HepG2 (cell line): ENCODE data around the gene FAM20A. TPM values are rescaled to one million over a fixed set of nuclear protein-coding genes. Genes with fewer than 3 reads are reported as not detected.

Experiments used
- DZIP1 ChIP-seq: sonication (generic); formaldehyde crosslinking; IDR thresholded peaks from 2 replicates; pipeline ENCODE4 v1.5.0; 2020; ENCODE audit warnings: mild to moderate bottlenecking, missing genetic modification reagents
- EED ChIP-seq: sonication (generic); formaldehyde crosslinking; IDR thresholded peaks from 2 replicates; pipeline ENCODE4 v1.5.0; 2020; ENCODE audit warnings: mild to moderate bottlenecking, missing genetic modification reagents
- FOXA3 ChIP-seq: IDR thresholded peaks from 2 replicates; pipeline ENCODE4 v1.6.1; 2016; ENCODE audit warnings: missing genetic modification reagents, missing compliant biosample characterization
- GATAD2A ChIP-seq: IDR thresholded peaks from 2 replicates; pipeline ENCODE4 v1.6.1; 2016
- HIVEP1 ChIP-seq: sonication (generic); formaldehyde crosslinking; IDR thresholded peaks from 2 replicates; pipeline ENCODE4 v1.4.0; 2020; ENCODE audit warnings: mild to moderate bottlenecking, missing genetic modification reagents
- KAT8 ChIP-seq: IDR thresholded peaks from 2 replicates; pipeline ENCODE4 v1.6.1; 2016; ENCODE audit warnings: missing genetic modification reagents, missing compliant biosample characterization
- NR2F6 ChIP-seq, 2 experiments: IDR thresholded peaks; 2 replicates each; pipeline ENCODE4 v1.6.1; 2016; ENCODE audit warnings: antibody characterized with exemption in 1 of 2, mild to moderate bottlenecking in 1 of 2
- PRDM4 ChIP-seq: sonication (generic); formaldehyde crosslinking; IDR thresholded peaks from 2 replicates; pipeline ENCODE4 v1.9.0; 2021; ENCODE audit warnings: missing genetic modification reagents, borderline replicate concordance
- RAD21 ChIP-seq: fragments of 450-650 bp; formaldehyde crosslinking; IDR thresholded peaks from 2 replicates; pipeline ENCODE4 v1.5.0; 2020; ENCODE audit warnings: mild to moderate bottlenecking
- SKIL ChIP-seq: sonication (generic); formaldehyde crosslinking; IDR thresholded peaks from 2 replicates; pipeline ENCODE4 v1.8.0; 2022; ENCODE audit warnings: missing genetic modification reagents, mild to moderate bottlenecking, moderate library complexity, borderline replicate concordance
- SOX13 ChIP-seq, 3 experiments: fragments of 450-650 bp in 1 of 3; sonication (generic) in 1 of 3; formaldehyde crosslinking in 1 of 3; IDR thresholded peaks in 2 of 3; conservative IDR thresholded peaks in 1 of 3; 2 replicates each; pipeline versions ENCODE4 v1.5.0 to v1.6.1; 2016 to 2020; ENCODE audit warnings: antibody characterized with exemption in 1 of 3, mild to moderate bottlenecking in 1 of 3, missing compliant biosample characterization in 1 of 3, missing genetic modification reagents in 1 of 3, moderate library complexity in 1 of 3
- SOX5 ChIP-seq: IDR thresholded peaks from 2 replicates; pipeline ENCODE4 v1.6.1; 2016; ENCODE audit warnings: borderline replicate concordance
- SRSF1 ChIP-seq: fragments of 200-400 bp; formaldehyde crosslinking; optimal IDR thresholded peaks from 2 replicates; pipeline ENCODE3; 2017; ENCODE audit warnings: mild to moderate bottlenecking, low read depth, low read length, moderate library complexity
- ZNF280D ChIP-seq: sonication (generic); formaldehyde crosslinking; IDR thresholded peaks from 2 replicates; pipeline ENCODE4 v1.5.1; 2020; ENCODE audit warnings: mild to moderate bottlenecking, missing genetic modification reagents
- ZNF333 ChIP-seq: sonication (generic); formaldehyde crosslinking; IDR thresholded peaks from 2 replicates; pipeline ENCODE4 v1.4.0; 2020; ENCODE audit warnings: mild to moderate bottlenecking, missing genetic modification reagents, borderline replicate concordance
- ZNF614 ChIP-seq: IDR thresholded peaks from 2 replicates; pipeline ENCODE4 v1.6.1; 2018; ENCODE audit warnings: missing biosample characterization, missing genetic modification reagents, inconsistent platforms, borderline replicate concordance
- polyA plus RNA-seq, 8 experiments: library from polyadenylated mRNA; depleted of rRNA in 3 of 8; stranded (reverse) in 7 of 8; unstranded in 1 of 8; fragments of >200 nt; fragmentation: Illumina TruSeq in 4 of 8; extraction: Trizol in 4 of 8; gene quantifications; 2 replicates each; pipeline versions ENCODE4 v1.2.1 to v1.2.3, GENCODE V29; 2011 to 2016; ENCODE audit warnings: low read depth in 4 of 8, missing spikeins in 1 of 8, mixed read lengths in 1 of 8; ENCODE audit not compliant: insufficient read depth in 1 of 8
- total RNA-seq, 5 experiments: library from RNA; depleted of rRNA; stranded (reverse); fragments of >200 nt; fragmentation: Illumina TruSeq; extraction: Trizol; gene quantifications; 2 replicates each; pipeline ENCODE4 v1.2.3, GENCODE V29; 2016; ENCODE audit warnings: low read depth in 1 of 5

The FAM20A gene
- total and polyA plus RNA-seq, 2 of the 13 experiments (the other 11 are each of a cell fraction or from before 2014, with no cell fraction given): 9.3 to 20.7 TPM

GRCh38 chr17:68611353-68612208 lies 10.4 kb upstream of the FAM20A start (continued):
- TF ChIP-seq SKIL (peak; percentile 11; the same call in 1 of the 2 replicates), EED (no peak), PRDM4 (CRISPR knock-in tag) (no peak), DZIP1 (CRISPR knock-in tag) (no peak), RAD21 (CRISPR knock-in tag) (no peak), ZNF333 (CRISPR knock-in tag) (no peak), SOX13 (IDR thresholded peaks at IDR 0.05) (no peak), SOX13 (CRISPR knock-in tag; conservative IDR thresholded peaks at IDR 0.05 in 1 of 2, IDR thresholded peaks at IDR 0.05 in 1 of 2) (peak in 1 of 2 experiments; percentile 16; a peak in 1 of 4 replicates), HIVEP1 (CRISPR knock-in tag) (no peak), GATAD2A (CRISPR knock-in tag) (peak; percentile 71), FOXA3 (CRISPR knock-in tag) (peak; percentile 68), ZNF280D (no peak), SOX5 (CRISPR knock-in tag) (0 out of 2 replicates have a peak, but pooled peaks have one; percentile 60), NR2F6 (IDR thresholded peaks at IDR 0.05) (peak; percentile 23; the same call in 1 of the 2 replicates), NR2F6 (CRISPR knock-in tag; IDR thresholded peaks at IDR 0.05) (no peak), ZNF614 (CRISPR knock-in tag) (no peak), SRSF1 (no peak), KAT8 (no peak)
